Dedifferentiated amniotic fluid mesenchymal stem cell (primary cell): ENCODE data around the gene CFAP61.
"Not testable (repeated sequence)": the region's sequence is repeated elsewhere in the genome, so short reads cannot be mapped to it uniquely, and the experiment has no call there.

Experiments used
- DNase-seq: peaks from one replicate; pipeline ENCODE4 v3.0.0-alpha.2; 2016; ENCODE audit errors: extremely low spot score

CFAP61 gene, protein sequence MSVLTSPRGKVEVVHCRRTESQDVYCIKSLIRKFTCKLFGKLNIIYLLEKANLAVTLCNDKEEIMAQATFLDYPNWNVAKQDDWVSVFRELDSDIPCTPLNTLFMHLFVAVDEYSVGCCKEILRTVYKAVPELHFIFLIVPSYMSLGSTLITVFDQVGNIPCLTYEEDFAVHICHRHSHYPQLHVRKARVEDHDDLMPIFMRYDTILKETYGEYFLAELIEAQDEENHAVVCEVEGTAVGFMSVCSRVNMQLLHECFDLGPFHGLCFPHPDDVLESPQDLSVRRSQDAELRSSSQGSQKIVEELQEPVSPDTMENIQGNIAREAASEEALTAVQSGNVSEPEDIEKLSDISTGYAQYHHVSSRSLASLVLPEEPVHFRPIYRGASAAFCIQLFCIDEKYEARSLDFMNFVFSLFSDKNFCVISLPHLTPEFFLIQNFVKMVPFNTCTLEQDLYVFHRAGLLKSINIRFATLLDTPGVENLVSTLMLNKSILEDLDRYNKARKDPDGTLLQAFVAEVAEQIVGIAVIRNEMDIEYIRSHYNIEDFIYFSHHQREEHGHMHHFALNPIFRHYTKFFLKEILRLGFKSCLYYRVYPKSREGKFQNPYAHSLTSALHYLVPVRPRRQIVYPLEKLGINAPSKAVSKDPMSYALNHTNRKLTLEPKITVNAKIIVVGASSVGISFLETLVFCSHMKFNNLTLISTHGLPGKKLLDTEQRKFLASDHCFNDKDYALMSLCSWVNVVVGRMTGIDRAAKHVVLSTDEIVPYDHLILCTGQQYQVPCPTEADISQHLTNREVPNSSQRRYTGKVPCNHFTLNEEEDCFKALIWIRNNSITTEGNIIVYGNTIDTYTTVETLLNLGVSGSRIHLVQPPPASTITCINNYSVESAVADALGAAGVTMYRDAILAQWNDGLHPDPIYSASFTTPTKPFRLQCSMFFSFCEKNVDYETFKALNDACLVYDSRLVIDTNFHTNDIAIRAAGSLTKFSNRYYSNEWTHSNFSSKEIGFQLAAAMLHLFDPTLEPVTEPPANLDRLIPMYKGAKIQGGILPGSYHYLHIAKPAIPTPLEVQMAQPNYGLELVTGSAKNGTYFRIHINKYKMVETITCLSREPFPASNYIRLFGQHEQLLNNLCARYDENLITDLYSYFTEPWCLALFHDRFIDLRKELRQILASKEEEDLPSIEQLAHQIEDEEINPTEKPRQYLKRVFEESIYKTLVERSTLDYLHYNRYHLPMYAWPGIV

DNA sequence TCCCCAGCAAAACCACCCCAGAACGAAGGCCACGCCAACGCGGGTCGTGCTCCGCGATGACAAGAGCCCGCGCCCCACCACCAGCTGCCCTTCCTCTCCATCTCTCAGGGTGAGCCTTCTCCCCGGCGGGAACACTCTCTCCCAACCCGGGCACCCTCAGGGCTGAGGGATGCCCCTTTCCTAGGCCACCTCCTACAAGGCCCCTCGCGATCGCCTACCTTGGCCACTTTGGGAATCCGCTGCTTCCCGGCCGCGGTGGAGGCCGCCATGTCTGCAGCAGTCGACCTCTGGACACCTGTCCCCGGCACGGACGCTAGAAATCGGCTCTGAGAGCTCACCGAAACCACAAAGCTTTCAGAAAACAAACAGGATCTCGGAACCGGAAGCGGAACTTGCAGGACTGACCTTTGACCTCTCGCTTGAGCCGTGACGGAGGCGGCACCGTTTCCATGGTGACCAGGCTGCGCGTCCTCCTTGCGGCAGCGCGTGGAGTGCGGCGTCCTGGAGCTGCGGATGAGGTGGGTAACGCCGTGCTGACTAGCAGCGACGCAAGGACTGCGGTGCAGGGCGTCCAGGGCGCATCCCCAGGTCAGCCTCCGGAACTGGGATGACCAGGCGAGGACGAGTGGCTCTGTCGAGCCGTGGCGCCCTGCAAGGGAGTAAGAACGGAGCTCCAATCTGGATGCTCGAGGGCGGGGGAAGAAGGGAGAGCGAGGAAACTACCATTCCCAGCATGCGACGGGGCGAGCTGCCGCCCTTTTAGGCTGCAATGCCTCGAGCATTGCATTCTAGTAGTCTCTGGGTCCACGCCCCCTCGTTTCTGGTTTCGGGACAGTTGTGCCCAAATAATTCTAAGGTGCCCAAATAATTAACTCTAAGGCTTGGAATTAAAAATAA lies at the start of gene CFAP61, which contains the start of gene CRNKL1:
Gene CFAP61, plus strand, starts transcription at position 459 of the 897 bp plus-strand sequence. CDS start 4,122 bp downstream, outside the sequence.
Gene CRNKL1, minus strand, starts transcription at position 393 of the 897 bp plus-strand sequence. Its CDS starts 124 bp downstream, at position 269.
- peak; percentile 92 for DNase-seq

- no peak for DNase-seq
Observed at GRCh38 chr20:20003031-20003954, 49.0 kb upstream of the CFAP61 start.

DNA sequence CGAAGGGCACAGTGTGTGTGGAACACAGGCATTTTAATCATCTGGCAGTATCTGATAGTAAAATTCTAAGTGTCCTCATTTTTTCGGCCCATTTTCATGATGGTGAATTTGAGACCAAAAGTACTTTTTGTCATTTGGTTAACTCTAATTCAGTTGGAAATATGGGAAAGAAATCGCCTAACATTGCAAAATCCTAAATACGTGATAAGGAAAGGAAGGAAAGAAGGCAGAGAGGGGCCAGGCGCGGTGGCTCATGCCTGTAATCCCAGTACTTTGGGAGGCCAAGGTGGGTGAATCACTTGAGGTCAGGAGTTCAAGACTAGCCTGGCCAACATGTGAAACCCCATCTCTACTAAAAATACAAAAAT lies 48.4 kb upstream of the CFAP61 start:
- not testable (repeated sequence) for DNase-seq

- DNase-seq: no peak
Observed at GRCh38 chr20:20005342-20005741, 47.0 kb upstream of the CFAP61 start.

DNA sequence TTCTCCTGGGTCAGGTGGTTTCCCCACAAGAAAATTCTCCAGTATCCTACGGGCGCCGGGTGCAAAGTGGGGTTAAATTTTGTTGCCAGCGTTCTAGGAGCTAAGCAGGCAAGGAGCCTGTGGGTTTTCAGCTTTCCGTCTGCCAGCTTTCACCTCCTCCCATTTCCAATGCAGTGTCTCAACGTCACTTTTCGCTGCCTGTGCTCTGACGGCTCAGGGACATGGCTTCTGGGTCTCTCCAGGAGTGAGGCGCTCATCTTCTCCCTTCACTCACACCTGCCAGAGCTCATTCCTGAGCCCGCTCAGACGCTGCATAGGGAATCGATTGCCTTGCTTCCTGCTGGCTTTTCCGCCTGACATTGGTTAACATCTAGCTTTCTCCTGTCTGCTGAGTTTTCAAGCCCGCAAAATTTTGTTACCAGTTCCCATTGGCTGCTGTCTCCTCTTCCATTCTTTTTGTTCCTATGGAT lies 42.5 kb upstream of the CFAP61 start:
- no peak for DNase-seq

GRCh38 chr20:20010639-20011500 lies 41.5 kb upstream of the CFAP61 start:
- DNase-seq: peak; percentile 56

GRCh38 chr20:20012541-20012940 lies 39.8 kb upstream of the CFAP61 start:
- DNase-seq: no peak

DNA sequence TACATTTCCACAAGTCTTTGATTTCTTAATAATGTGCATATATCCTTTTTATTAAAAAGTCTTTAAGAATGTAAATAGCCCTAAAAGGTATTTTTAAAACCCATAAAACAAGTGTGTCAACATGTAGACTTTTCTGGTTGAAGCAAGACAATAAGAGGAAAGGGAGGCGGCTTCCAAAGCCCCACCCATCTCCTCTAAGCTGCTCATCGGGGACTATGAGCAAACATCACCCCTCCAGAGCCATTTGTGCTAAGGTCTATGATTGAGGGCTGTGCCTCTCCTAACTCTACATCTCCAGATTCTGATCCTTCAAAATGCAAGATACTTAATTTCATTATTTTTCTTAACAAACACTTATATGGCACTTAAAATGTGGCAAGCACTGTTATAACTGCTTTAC lies 37.7 kb upstream of the CFAP61 start:
- no peak for DNase-seq

DNA sequence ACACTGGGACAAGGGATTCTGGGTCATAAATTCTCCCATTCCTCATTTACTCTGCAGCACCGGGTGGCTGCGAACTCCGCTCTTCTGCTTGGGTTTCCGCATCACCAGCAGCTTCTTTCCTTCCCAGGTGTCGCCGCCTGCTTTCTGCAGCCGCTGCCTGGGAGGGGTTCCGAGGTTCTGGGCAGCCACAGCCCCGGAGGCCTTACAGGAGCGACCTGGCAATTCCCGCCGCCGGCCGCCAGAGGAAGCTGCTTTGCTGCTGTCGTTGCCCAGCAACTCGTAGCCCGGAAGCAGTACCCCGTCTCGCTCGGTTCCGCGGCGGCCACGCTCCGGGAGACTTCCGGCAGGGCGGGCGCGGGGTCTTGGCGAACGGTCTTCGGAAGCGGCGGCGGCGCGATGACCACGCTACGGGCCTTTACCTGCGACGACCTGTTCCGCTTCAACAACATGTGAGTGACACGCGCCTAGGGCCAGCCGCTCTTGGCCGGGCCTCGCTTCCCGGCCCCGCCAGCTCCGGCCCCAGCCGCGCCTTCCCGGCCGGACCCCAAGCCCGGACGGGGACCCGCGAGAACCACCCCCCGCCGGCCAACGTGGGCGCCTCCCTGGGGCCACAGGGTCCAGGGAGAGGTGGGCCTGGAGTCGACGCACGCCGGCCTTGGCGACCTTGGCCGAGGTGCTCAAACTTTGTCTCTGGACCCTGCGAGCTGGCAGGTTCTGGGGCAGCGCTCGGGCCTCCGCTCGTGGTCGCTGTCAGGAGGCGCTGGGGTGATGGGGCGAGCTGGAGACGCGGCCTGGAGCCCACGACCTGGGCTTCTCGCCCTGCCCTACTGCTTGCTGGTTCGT lies 35.1 kb upstream of the CFAP61 start, which contains the start of gene NAA20:
Gene NAA20, plus strand, starts transcription at position 362 of the 843 bp plus-strand sequence. Its CDS starts 35 bp downstream, at position 397.
- peak; percentile 88 for DNase-seq

DNA sequence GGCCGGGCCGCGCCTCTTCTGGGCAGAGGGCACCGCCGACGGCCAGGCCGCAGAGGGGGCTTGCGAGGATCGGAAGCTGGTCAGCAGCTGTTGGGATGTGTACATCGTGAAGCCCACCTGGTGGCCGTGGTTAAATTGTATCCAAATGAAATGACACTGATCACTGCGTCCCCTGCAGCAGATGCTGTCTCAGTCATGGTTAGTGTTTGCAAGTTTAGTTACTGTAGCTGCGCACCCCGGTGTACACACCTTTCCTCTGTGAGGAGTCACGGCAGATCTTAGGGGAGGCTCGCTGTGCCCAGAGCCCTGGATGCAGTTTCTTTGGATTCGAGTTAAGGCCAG lies 34.5 kb upstream of the CFAP61 start:
- DNase-seq: no peak

DNA sequence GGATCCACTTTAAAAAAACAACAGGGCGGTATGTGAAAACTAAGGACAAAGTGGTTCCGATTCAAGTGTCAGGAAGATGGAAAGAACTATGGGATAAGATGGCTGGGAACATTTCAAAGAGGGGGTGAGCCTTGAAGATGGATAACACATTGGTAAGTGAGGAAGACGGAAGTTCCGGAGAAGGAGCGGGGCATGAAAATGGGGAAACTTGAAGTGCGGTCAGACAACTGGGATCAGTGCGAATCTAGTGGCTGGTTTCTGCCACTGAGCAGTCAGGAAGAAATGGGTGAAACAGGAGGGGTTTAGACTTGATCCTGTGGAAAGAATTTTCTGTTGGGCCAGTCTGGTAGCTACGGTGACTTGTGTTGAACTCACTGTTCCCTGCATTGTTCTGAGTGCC lies 34.0 kb upstream of the CFAP61 start:
- no peak for DNase-seq

GRCh38 chr20:20019123-20019522 lies 33.2 kb upstream of the CFAP61 start:
- DNase-seq: no peak

GRCh38 chr20:20020908-20021307 lies 31.4 kb upstream of the CFAP61 start:
- no peak for DNase-seq

- no peak for DNase-seq
Observed at GRCh38 chr20:20021835-20022234, 30.5 kb upstream of the CFAP61 start.

DNA sequence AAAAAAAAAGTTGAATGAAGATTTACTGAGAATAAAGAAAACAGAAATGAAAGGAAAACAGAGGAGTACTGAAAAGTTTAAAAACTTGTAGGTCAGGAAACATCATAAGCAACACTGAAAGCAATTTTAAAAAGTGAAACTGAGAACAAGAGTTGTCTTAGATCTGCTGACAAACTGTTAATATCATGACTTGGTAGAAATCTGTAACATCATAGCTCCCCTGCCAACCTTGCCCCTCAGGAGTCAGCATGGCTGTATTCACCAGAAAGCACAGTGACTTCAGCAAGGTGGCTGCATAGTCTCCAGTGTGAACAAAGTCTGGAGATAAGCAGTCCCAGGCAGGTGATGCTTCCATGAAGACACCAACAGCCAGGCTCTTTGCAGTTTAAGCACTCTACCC lies 29.8 kb upstream of the CFAP61 start:
- no peak for DNase-seq

GRCh38 chr20:20023395-20023794 lies 28.9 kb upstream of the CFAP61 start:
- no peak for DNase-seq

- peak; percentile 26 for DNase-seq
Observed at GRCh38 chr20:20024942-20025341, 27.4 kb upstream of the CFAP61 start.

DNA sequence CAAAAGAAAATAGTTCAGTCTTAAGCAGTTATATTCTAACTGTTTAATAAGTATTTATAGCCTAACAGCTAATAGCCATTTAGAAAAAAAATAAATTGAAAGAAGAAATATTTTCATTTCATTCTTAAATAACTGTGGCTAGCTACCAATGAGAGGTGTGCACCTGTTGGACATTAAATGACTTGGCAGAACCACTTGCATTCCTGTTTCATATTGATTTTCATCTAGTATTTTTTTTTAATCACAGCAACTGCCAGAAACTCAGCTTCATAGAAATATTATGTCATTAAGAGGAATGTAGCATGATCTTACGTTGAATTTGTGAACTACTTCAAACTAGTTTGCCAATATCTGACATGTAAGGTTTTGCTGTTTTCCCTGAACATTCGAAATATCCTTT lies 25.0 kb upstream of the CFAP61 start:
- no peak for DNase-seq
